Activated CD4-positive, alpha-beta T cell treated with anti-CD3 and anti-CD28 coated beads for 4 hours (primary cell): ENCODE data around the gene RBM41.

Source experiments
- DNase-seq, 2 donors: peaks; one replicate each; pipeline ENCODE4 v3.0.0-alpha.2; 2020

The RBM41 gene

GRCh38 chrX:107025545-107025944 is 93.1 kb downstream of the RBM41 start:
- DNase-seq: no peak

GRCh38 chrX:107014936-107015335 is 103.7 kb downstream of the RBM41 start:
- no peak for DNase-seq
